H9 (cell line): Measurements from ENCODE around the gene FAM24B. TPM values are rescaled to one million over a fixed set of nuclear protein-coding genes. Genes with fewer than 3 reads are reported as not detected.

Source experiments
- DNase-seq: peaks from one replicate; pipeline ENCODE4 v3.0.0-alpha.2; 2017
- H2AFZ ChIP-seq: one replicate; pipeline ENCODE4 v1.6.1; 2013; ENCODE audit warnings: mild to moderate bottlenecking, low read length, control low read depth, moderate library complexity
- H2AK5ac ChIP-seq: 2 replicates; pipeline ENCODE4 v1.6.1; 2013; ENCODE audit warnings: low read length, control low read depth, mixed read lengths; ENCODE audit not compliant: insufficient read length
- H2BK120ac ChIP-seq: one replicate; pipeline ENCODE4 v1.6.1; 2013; ENCODE audit warnings: low read depth, mild to moderate bottlenecking, low read length, control low read depth, inconsistent platforms; ENCODE audit not compliant: poor library complexity, severe bottlenecking
- H2BK12ac ChIP-seq: 2 replicates; pipeline ENCODE4 v1.6.1; 2013; ENCODE audit warnings: low read length, control low read depth, mixed read lengths, low read depth; ENCODE audit not compliant: insufficient read length
- H2BK15ac ChIP-seq: 2 replicates; pipeline ENCODE4 v1.6.1; 2013; ENCODE audit warnings: low read depth, low read length, control low read depth
- H2BK20ac ChIP-seq: one replicate; pipeline ENCODE4 v1.6.1; 2013; ENCODE audit warnings: low read depth, mild to moderate bottlenecking, low read length, control low read depth, inconsistent platforms; ENCODE audit not compliant: poor library complexity, severe bottlenecking
- H2BK5ac ChIP-seq: 2 replicates; pipeline ENCODE4 v1.6.1; 2013; ENCODE audit warnings: low read length, control low read depth, mixed read lengths; ENCODE audit not compliant: insufficient read length
- H3K14ac ChIP-seq: 2 replicates; pipeline ENCODE4 v1.6.1; 2013; ENCODE audit warnings: low read length, control low read depth; ENCODE audit not compliant: insufficient read depth
- H3K18ac ChIP-seq: 2 replicates; pipeline ENCODE4 v1.6.1; 2013; ENCODE audit warnings: low read depth, mild to moderate bottlenecking, mixed read lengths, low read length, control low read depth; ENCODE audit not compliant: insufficient read length
- H3K23ac ChIP-seq: 2 replicates; pipeline ENCODE4 v1.6.1; 2013; ENCODE audit warnings: low read length, control low read depth, mixed read lengths, low read depth; ENCODE audit not compliant: insufficient read length
- H3K23me2 ChIP-seq: 2 replicates; pipeline ENCODE4 v1.6.1; 2013; ENCODE audit warnings: low read depth, mild to moderate bottlenecking, mixed read lengths, low read length, control low read depth; ENCODE audit not compliant: insufficient read length, poor library complexity, severe bottlenecking
- H3K27ac ChIP-seq: 2 replicates; pipeline ENCODE4 v1.5.1; 2013; ENCODE audit warnings: low read length, control low read depth, mixed read lengths, low read depth; ENCODE audit not compliant: insufficient read length
- H3K27me3 ChIP-seq: 2 replicates; pipeline ENCODE4 v1.6.1; 2013; ENCODE audit warnings: low read length, control low read depth, inconsistent platforms; ENCODE audit not compliant: insufficient read depth
- H3K4ac ChIP-seq: 2 replicates; pipeline ENCODE4 v1.6.1; 2013; ENCODE audit warnings: low read depth, mild to moderate bottlenecking, control low read depth, inconsistent platforms, low read length, moderate library complexity
- H3K4me1 ChIP-seq: 2 replicates; pipeline ENCODE4 v1.6.1; 2013; ENCODE audit warnings: low read length, control low read depth, inconsistent platforms; ENCODE audit not compliant: insufficient read depth
- H3K4me2 ChIP-seq: 2 replicates; pipeline ENCODE4 v1.6.1; 2013; ENCODE audit warnings: low read length, control low read depth, mixed read lengths; ENCODE audit not compliant: insufficient read length, insufficient read depth
- H3K56ac ChIP-seq: 2 replicates; pipeline ENCODE4 v1.6.1; 2013; ENCODE audit warnings: low read depth, mild to moderate bottlenecking, mixed read lengths, low read length, control low read depth; ENCODE audit not compliant: insufficient read length
- H3K79me1 ChIP-seq: 2 replicates; pipeline ENCODE4 v1.6.1; 2013; ENCODE audit warnings: low read depth, mild to moderate bottlenecking, moderate library complexity, low read length, control low read depth, inconsistent platforms; ENCODE audit not compliant: insufficient read depth, poor library complexity, severe bottlenecking
- H3K79me2 ChIP-seq: 2 replicates; pipeline ENCODE4 v1.6.1; 2013; ENCODE audit warnings: low read length, control low read depth, inconsistent platforms; ENCODE audit not compliant: insufficient read depth
- H3K9ac ChIP-seq: 2 replicates; pipeline ENCODE4 v1.6.1; 2013; ENCODE audit warnings: low read length, control low read depth, mixed read lengths; ENCODE audit not compliant: insufficient read length; ENCODE audit errors: extremely low read depth
- H3K9me3 ChIP-seq: one replicate; pipeline ENCODE4 v1.6.1; 2013; ENCODE audit warnings: low read depth, low read length, inconsistent platforms; ENCODE audit not compliant: control insufficient read depth
- H3T11ph ChIP-seq: one replicate; pipeline ENCODE4 v1.6.1; 2013; ENCODE audit warnings: mild to moderate bottlenecking, low read length, control low read depth, inconsistent platforms
- H4K20me1 ChIP-seq: one replicate; pipeline ENCODE4 v1.6.1; 2013; ENCODE audit not compliant: control insufficient read depth, insufficient read length, insufficient read depth
- H4K5ac ChIP-seq: 2 replicates; pipeline ENCODE4 v1.6.1; 2013; ENCODE audit warnings: low read depth, mild to moderate bottlenecking, mixed read lengths, low read length, control low read depth; ENCODE audit not compliant: insufficient read length
- H4K8ac ChIP-seq: replicated peaks from 2 replicates; pipeline ENCODE4 v1.6.1; 2013; ENCODE audit warnings: low read length, control low read depth, mixed read lengths, low read depth; ENCODE audit not compliant: insufficient read length
- H4K91ac ChIP-seq: 2 replicates; pipeline ENCODE4 v1.6.1; 2013; ENCODE audit warnings: low read depth, mild to moderate bottlenecking, moderate library complexity, mixed read lengths, low read length, control low read depth; ENCODE audit not compliant: insufficient read length
- H3K27ac Mint-ChIP-seq, 3 experiments: 2 replicates in 2 of 3; 3 replicates in 1 of 3; pipeline ENCODE4 v1.8.0; 2020 to 2021; ENCODE audit warnings: mixed read lengths in 3 of 3, mild to moderate bottlenecking in 1 of 3, moderate library complexity in 1 of 3
- H3K27me3 Mint-ChIP-seq: 2 replicates; pipeline ENCODE4 v1.8.0; 2021; ENCODE audit warnings: low read depth, mild to moderate bottlenecking, moderate library complexity, mixed read lengths
- H3K36me3 Mint-ChIP-seq, 3 experiments: 2 replicates in 2 of 3; 3 replicates in 1 of 3; pipeline ENCODE4 v1.8.0; 2020 to 2021; ENCODE audit warnings: low read depth in 3 of 3, mixed read lengths in 3 of 3; ENCODE audit not compliant: insufficient read depth in 1 of 3
- H3K4me1 Mint-ChIP-seq, 2 experiments: 2 replicates each; pipeline ENCODE4 v1.8.0; 2020; ENCODE audit warnings: mixed read lengths in 2 of 2
- H3K4me3 Mint-ChIP-seq, 2 experiments: 2 replicates in 1 of 2; 3 replicates in 1 of 2; pipeline ENCODE4 v1.8.0; 2020 to 2021; ENCODE audit warnings: mild to moderate bottlenecking in 2 of 2, mixed read lengths in 2 of 2, moderate library complexity in 1 of 2
- H3K9me3 Mint-ChIP-seq, 2 experiments: 2 replicates in 1 of 2; 3 replicates in 1 of 2; pipeline ENCODE4 v1.8.0; 2020; ENCODE audit warnings: mild to moderate bottlenecking in 2 of 2, mixed read lengths in 2 of 2, moderate library complexity in 1 of 2
- WGBS: extraction: QIAGEN DNeasy Blood & Tissue Kit; methylation state at CpG from one replicate; pipeline ENCODE4 v1.1.7; 2013; ENCODE audit warnings: missing lambda C conversion rate, low lambda C conversion rate, mixed read lengths; ENCODE audit not compliant: insufficient read length; ENCODE audit errors: extremely low coverage; 5-methylcytosine and 5-hydroxymethylcytosine counted together
- total RNA-seq: library from RNA; stranded (reverse); gene quantifications from 2 replicates; pipeline ENCODE4 v1.2.1, GENCODE V29; 2021
- TF ChIP-seq, protein P1 (sequence below): fragments of 200-600 bp; sonication (generic); conservative IDR thresholded peaks from 3 replicates; pipeline ENCODE4 v1.8.0; 2021; ENCODE audit warnings: antibody characterized with exemption, mild to moderate bottlenecking

FAM24B gene
- total RNA-seq, 1 experiment from 2014 or later, result not detected

GRCh38 chr10:122830965-122831353 is 48.4 kb downstream of the FAM24B start:
- no peaks in the 10 kb centered on the region; the same call in 1 of the 2 replicates for H3K4me1 ChIP-seq
- Mint-ChIP-seq H3K27ac (peak overlapping the region in 1 of 3 experiments; percentile 29; a peak in 2 of 7 replicates), H3K4me1 (peaks cover 4 to 6% of the 10 kb centered on the region in 2 experiments; a peak in 3 of 4 replicates), H3K9me3 (no peaks in the 10 kb centered on the region), H3K27me3 (peaks cover 3% of the 10 kb centered on the region; the same call in 1 of the 2 replicates), H3K4me3 (no peak overlapping the region), H3K36me3 (peaks cover 6 to 35% (median 15%) of the 10 kb centered on the region in 3 experiments; a peak in 6 of 7 replicates)
- no peak overlapping the region for H2AK5ac ChIP-seq
- no peak overlapping the region for H2BK15ac ChIP-seq
- no peaks in the 10 kb centered on the region for H3K79me2 ChIP-seq
- H3K4ac ChIP-seq, result no peak overlapping the region
- no peak overlapping the region for H3K18ac ChIP-seq
- no peak overlapping the region for H3K9ac ChIP-seq
- no peak overlapping the region for H3T11ph ChIP-seq
- no peak overlapping the region for H4K91ac ChIP-seq
- no peak overlapping the region for H3K23ac ChIP-seq
- WGBS, result no CpG with 5 or more reads among the region's 1 CpG
- H4K8ac ChIP-seq, result no peak overlapping the region
- no peak overlapping the region for H2BK12ac ChIP-seq
- H3K23me2 ChIP-seq, result no peaks in the 10 kb centered on the region
- H3K9me3 ChIP-seq, result no peaks in the 10 kb centered on the region
- H3K4me2 ChIP-seq, result no peak overlapping the region
- H2BK120ac ChIP-seq, result no peak overlapping the region
- H2BK20ac ChIP-seq, result no peak overlapping the region
- H2AFZ ChIP-seq, result no peak overlapping the region
- H2BK5ac ChIP-seq, result no peak overlapping the region
- DNase-seq, result no peak
- H3K79me1 ChIP-seq, result no peaks in the 10 kb centered on the region
- no peak overlapping the region for H3K27ac ChIP-seq
- H3K27me3 ChIP-seq, result no peaks in the 10 kb centered on the region; the same call in 1 of the 2 replicates
- H3K56ac ChIP-seq, result no peak overlapping the region
- no peak overlapping the region for H4K5ac ChIP-seq
- H3K14ac ChIP-seq, result no peak overlapping the region
- TF ChIP-seq, protein P1, sequence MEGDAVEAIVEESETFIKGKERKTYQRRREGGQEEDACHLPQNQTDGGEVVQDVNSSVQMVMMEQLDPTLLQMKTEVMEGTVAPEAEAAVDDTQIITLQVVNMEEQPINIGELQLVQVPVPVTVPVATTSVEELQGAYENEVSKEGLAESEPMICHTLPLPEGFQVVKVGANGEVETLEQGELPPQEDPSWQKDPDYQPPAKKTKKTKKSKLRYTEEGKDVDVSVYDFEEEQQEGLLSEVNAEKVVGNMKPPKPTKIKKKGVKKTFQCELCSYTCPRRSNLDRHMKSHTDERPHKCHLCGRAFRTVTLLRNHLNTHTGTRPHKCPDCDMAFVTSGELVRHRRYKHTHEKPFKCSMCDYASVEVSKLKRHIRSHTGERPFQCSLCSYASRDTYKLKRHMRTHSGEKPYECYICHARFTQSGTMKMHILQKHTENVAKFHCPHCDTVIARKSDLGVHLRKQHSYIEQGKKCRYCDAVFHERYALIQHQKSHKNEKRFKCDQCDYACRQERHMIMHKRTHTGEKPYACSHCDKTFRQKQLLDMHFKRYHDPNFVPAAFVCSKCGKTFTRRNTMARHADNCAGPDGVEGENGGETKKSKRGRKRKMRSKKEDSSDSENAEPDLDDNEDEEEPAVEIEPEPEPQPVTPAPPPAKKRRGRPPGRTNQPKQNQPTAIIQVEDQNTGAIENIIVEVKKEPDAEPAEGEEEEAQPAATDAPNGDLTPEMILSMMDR, result no peak
- H4K20me1 ChIP-seq, result no peaks in the 10 kb centered on the region
